ENCODE results near the gene MAPKAPK2.
A peak's percentile ranks its signal among the peaks of the same experiment; 100 is the strongest.

The MAPKAPK2 gene

GRCh38 chr1:206661161-206661820 lies 23.4 kb upstream of the MAPKAPK2 start:
- no peak for DNase-seq

- no peak for DNase-seq
These were observed 22.2 kb upstream of the MAPKAPK2 start for GRCh38 chr1:206662396-206663092.

- DNase-seq, result no peak
These were observed 21.3 kb upstream of the MAPKAPK2 start for GRCh38 chr1:206663362-206663761.

GRCh38 chr1:206663832-206664652 lies 20.7 kb upstream of the MAPKAPK2 start:
- peak; percentile 49 to 73 for DNase-seq

GRCh38 chr1:206664740-206665139 lies 20.0 kb upstream of the MAPKAPK2 start:
- no peak for DNase-seq

- no peak for DNase-seq
These were observed 18.6 kb upstream of the MAPKAPK2 start for GRCh38 chr1:206666031-206666561.

GRCh38 chr1:206666954-206667665 lies 17.6 kb upstream of the MAPKAPK2 start:
- no peak for DNase-seq

GRCh38 chr1:206668351-206668750 lies 16.4 kb upstream of the MAPKAPK2 start:
- peak in 1 of 2 experiments; percentile 4 for DNase-seq

GRCh38 chr1:206668874-206669410 lies 15.8 kb upstream of the MAPKAPK2 start:
- DNase-seq, result no peak

- DNase-seq, result no peak
These were observed 12.6 kb upstream of the MAPKAPK2 start for GRCh38 chr1:206672011-206672688.

GRCh38 chr1:206672844-206673758 lies 11.6 kb upstream of the MAPKAPK2 start:
- no peak for DNase-seq

GRCh38 chr1:206674236-206674635 lies 10.5 kb upstream of the MAPKAPK2 start:
- no peak for DNase-seq

GRCh38 chr1:206674745-206675175 lies 9.9 kb upstream of the MAPKAPK2 start:
- DNase-seq, result no peak

- DNase-seq, result no peak
These were observed 8.2 kb upstream of the MAPKAPK2 start for GRCh38 chr1:206676499-206676898.

- DNase-seq, result no peak
These were observed 6.2 kb upstream of the MAPKAPK2 start for GRCh38 chr1:206678490-206678889.

- no peak for DNase-seq
These were observed 4.9 kb upstream of the MAPKAPK2 start for GRCh38 chr1:206679738-206680211.

GRCh38 chr1:206680279-206680678 lies 4.4 kb upstream of the MAPKAPK2 start:
- DNase-seq, result no peak

- DNase-seq, result no peak
These were observed 3.3 kb upstream of the MAPKAPK2 start for GRCh38 chr1:206681359-206681758.

GRCh38 chr1:206682111-206682510 lies 2.6 kb upstream of the MAPKAPK2 start:
- no peak for DNase-seq

GRCh38 chr1:206683313-206683712 lies 1.4 kb upstream of the MAPKAPK2 start:
- no peak for DNase-seq

GRCh38 chr1:206684003-206684402 lies 702 bp upstream of the MAPKAPK2 start:
- no peak for DNase-seq

Measured in NCI-H524 (cell line).